ENCODE results near the gene GCH1. TPM values are rescaled to one million over a fixed set of nuclear protein-coding genes. Genes with fewer than 3 reads are reported as not detected.
"Not testable (repeated sequence)": the region's sequence is repeated elsewhere in the genome, so short reads cannot be mapped to it uniquely, and the experiment has no call there.

The GCH1 gene
- total RNA-seq, 1 donor from 2014 or later, result 35.4 TPM

- no peak for DNase-seq (ENCODE audit: low spot score, unreplicated experiment)
- Mint-ChIP-seq H3K9me3 (ENCODE audit: low read depth) (peaks cover 7% of the 10 kb centered on the region), H3K4me1 (ENCODE audit: low read depth) (peaks cover 5% of the 10 kb centered on the region), H3K4me3 (ENCODE audit: low read depth) (no peak overlapping the region), H3K36me3 (ENCODE audit: insufficient read depth) (peaks cover 16% of the 10 kb centered on the region), H3K27ac (peak overlapping the region; percentile 46), H3K27me3 (no peaks in the 10 kb centered on the region)
- no peak for TF ChIP-seq CTCF (IDR thresholded peaks at IDR 0.05; ENCODE audit: unreplicated experiment)
These were observed 25.5 kb downstream of the GCH1 start for GRCh38 chr14:54877015-54877702.

GRCh38 chr14:54875648-54876047 lies 27.0 kb downstream of the GCH1 start:
- not testable (repeated sequence) for H3K27ac Mint-ChIP-seq; DNase-seq (ENCODE audit: low spot score, unreplicated experiment); H3K4me3 Mint-ChIP-seq (ENCODE audit: low read depth); H3K27me3 Mint-ChIP-seq
- Mint-ChIP-seq H3K9me3 (ENCODE audit: low read depth) (peaks cover 13% of the 10 kb centered on the region), H3K4me1 (ENCODE audit: low read depth) (peaks cover 11% of the 10 kb centered on the region), H3K36me3 (ENCODE audit: insufficient read depth) (peaks cover 22% of the 10 kb centered on the region)

- peak; percentile 38 for DNase-seq (ENCODE audit: low spot score, unreplicated experiment)
- Mint-ChIP-seq H3K4me3 (ENCODE audit: low read depth) (peak overlapping the region; percentile 92), H3K36me3 (ENCODE audit: insufficient read depth) (peaks cover 15% of the 10 kb centered on the region), H3K9me3 (ENCODE audit: low read depth) (peaks cover 13% of the 10 kb centered on the region), H3K27ac (peak overlapping the region; percentile 99), H3K4me1 (ENCODE audit: low read depth) (peaks cover 11% of the 10 kb centered on the region)
- H3K27me3 Mint-ChIP-seq, result not testable (repeated sequence)
These were observed 32.2 kb downstream of the GCH1 start for GRCh38 chr14:54870154-54871090.

GRCh38 chr14:54867011-54867410 lies 35.6 kb downstream of the GCH1 start:
- Mint-ChIP-seq H3K4me3 (ENCODE audit: low read depth) (no peak overlapping the region), H3K27ac (peak overlapping the region; percentile 19), H3K36me3 (ENCODE audit: insufficient read depth) (peaks cover 14% of the 10 kb centered on the region)

GRCh38 chr14:54866588-54866987 lies 36.0 kb downstream of the GCH1 start:
- no peak overlapping the region for H3K4me3 Mint-ChIP-seq (ENCODE audit: low read depth)
- peaks cover 6% of the 10 kb centered on the region for H3K9me3 Mint-ChIP-seq (ENCODE audit: low read depth)
- H3K4me1 Mint-ChIP-seq (ENCODE audit: low read depth), result peaks cover 11% of the 10 kb centered on the region
- TF ChIP-seq CTCF (IDR thresholded peaks at IDR 0.05; ENCODE audit: unreplicated experiment), result no peak
- no peak for DNase-seq (ENCODE audit: low spot score, unreplicated experiment)
- H3K27ac Mint-ChIP-seq, result peak overlapping the region; percentile 19
- H3K36me3 Mint-ChIP-seq (ENCODE audit: insufficient read depth), result peaks cover 14% of the 10 kb centered on the region
- no peaks in the 10 kb centered on the region for H3K27me3 Mint-ChIP-seq

More at GRCh38 chr14:54867011-54867410, 35.6 kb downstream of the GCH1 start:
- peaks cover 11% of the 10 kb centered on the region for H3K4me1 Mint-ChIP-seq (ENCODE audit: low read depth)
- TF ChIP-seq CTCF (IDR thresholded peaks at IDR 0.05; ENCODE audit: unreplicated experiment), result no peak
- peaks cover 6% of the 10 kb centered on the region for H3K9me3 Mint-ChIP-seq (ENCODE audit: low read depth)
- no peaks in the 10 kb centered on the region for H3K27me3 Mint-ChIP-seq
- no peak for DNase-seq (ENCODE audit: low spot score, unreplicated experiment)

GRCh38 chr14:54864526-54864925 lies 38.1 kb downstream of the GCH1 start:
- no peak overlapping the region for H3K27ac Mint-ChIP-seq
- H3K9me3 Mint-ChIP-seq (ENCODE audit: low read depth), result no peaks in the 10 kb centered on the region
- no peak for TF ChIP-seq CTCF (IDR thresholded peaks at IDR 0.05; ENCODE audit: unreplicated experiment)
- no peak for DNase-seq (ENCODE audit: low spot score, unreplicated experiment)
- H3K36me3 Mint-ChIP-seq (ENCODE audit: insufficient read depth), result peaks cover 11% of the 10 kb centered on the region
- H3K27me3 Mint-ChIP-seq, result no peaks in the 10 kb centered on the region
- peaks cover 4% of the 10 kb centered on the region for H3K4me1 Mint-ChIP-seq (ENCODE audit: low read depth)
- no peak overlapping the region for H3K4me3 Mint-ChIP-seq (ENCODE audit: low read depth)
